A549 (cell line): ENCODE measurements around the gene ANGPTL3. TPM values are rescaled to one million over a fixed set of nuclear protein-coding genes. Genes with fewer than 3 reads are reported as not detected.

Experiments
- ATAC-seq, 2 experiments: fragments of 200-7000 bp in 1 of 2; fragments of >200 bp in 1 of 2; cut with Nextera tagmentation in 1 of 2; cut with Tn5 transposase in 1 of 2; 3 replicates each; pipeline versions ENCODE4 v1.8.0 to v1.9.1; 2018 to 2020; ENCODE audit warnings: mild to moderate bottlenecking in 1 of 2, moderate library complexity in 1 of 2
- CTCF ChIA-PET: fragments of 300-600 bp; sonication (Branson Sonifier 250); formaldehyde crosslinking; extraction: SDS; loops from one replicate; lab custom pipeline; 2021; ENCODE audit warnings: antibody characterized with exemption, inconsistent platforms; lab: Yijun Ruan, JAX
- POLR2A ChIA-PET: fragments of 350-600 bp; formaldehyde crosslinking; extraction: SDS; loops from one replicate; lab custom pipeline; 2021; ENCODE audit warnings: antibody characterized with exemption, inconsistent platforms; lab: Yijun Ruan, JAX
- DNase-seq, 2 experiments: peaks; one replicate each; pipeline versions ENCODE4 v3.0.0 to v3.0.0-alpha.2; 2011 to 2016; ENCODE audit warnings: low read depth in 1 of 2, low spot score in 1 of 2
- FAIRE-seq: peaks from 2 replicates; lab custom pipeline; 2011; peaks lifted over from hg19 to GRCh38; lab: Jason Lieb, UNC
- H3K27ac ChIP-seq, 2 experiments: fragments of >200 bp; sonication (Bioruptor Twin); formaldehyde crosslinking; 3 replicates each; pipeline ENCODE4 v1.5.1; 2016 to 2017
- H3K4me1 ChIP-seq: fragments of >200 bp; sonication (Bioruptor Twin); formaldehyde crosslinking; 3 replicates; pipeline ENCODE4 v1.6.1; 2016
- H3K4me2 ChIP-seq: fragments of >200 bp; sonication (Bioruptor Twin); formaldehyde crosslinking; 3 replicates; pipeline ENCODE4 v1.6.1; 2016
- H3K4me3 ChIP-seq: fragments of >200 bp; sonication (Bioruptor Twin); formaldehyde crosslinking; 3 replicates; pipeline ENCODE4 v1.5.1; 2016
- H3K9me3 ChIP-seq: fragments of >200 bp; sonication (Bioruptor Twin); formaldehyde crosslinking; 3 replicates; pipeline ENCODE4 v1.6.1; 2016
- CBX2 ChIP-seq: fragments of 200-600 bp; sonication (generic); IDR thresholded peaks from 2 replicates; pipeline ENCODE4 v1.6.1; 2016; ENCODE audit warnings: low read depth, mild to moderate bottlenecking, borderline replicate concordance
- CEBPB ChIP-seq, 2 experiments: fragments of >200 bp in 1 of 2; sonication (Bioruptor Twin) in 1 of 2; formaldehyde crosslinking in 1 of 2; IDR thresholded peaks; 2 replicates each; pipeline ENCODE4 v1.6.1; 2012 to 2016
- CHD4 ChIP-seq: fragments of 200-600 bp; sonication (generic); IDR thresholded peaks from 2 replicates; pipeline ENCODE4 v1.6.1; 2016; ENCODE audit warnings: antibody characterized with exemption, mild to moderate bottlenecking, borderline replicate concordance
- FOSL2 ChIP-seq, 2 experiments: fragments of 450-650 bp in 1 of 2; fragments of >200 bp in 1 of 2; sonication (Bioruptor Twin) in 1 of 2; formaldehyde crosslinking; IDR thresholded peaks; 2 replicates each; pipeline versions ENCODE4 v1.5.0 to v1.6.1; 2016 to 2020; ENCODE audit warnings: mild to moderate bottlenecking in 1 of 2, moderate library complexity in 1 of 2
- HOXA7 ChIP-seq: fragments of 250-450 bp; sonication (Bioruptor Pico); IDR thresholded peaks from 2 replicates; pipeline ENCODE4 v1.5.0; 2020; ENCODE audit warnings: mild to moderate bottlenecking, moderate library complexity
- HOXB13 ChIP-seq: fragments of 250-450 bp; sonication (Bioruptor Pico); IDR thresholded peaks from 2 replicates; pipeline ENCODE4 v1.5.0; 2020; ENCODE audit warnings: low read depth, mild to moderate bottlenecking, moderate library complexity
- JUN ChIP-seq, 2 experiments: fragments of >200 bp; sonication (Bioruptor Twin); formaldehyde crosslinking; IDR thresholded peaks; 2 replicates in 1 of 2; 3 replicates in 1 of 2; pipeline ENCODE4 v1.6.1; 2016 to 2017
- KDM1A ChIP-seq: fragments of 200-600 bp; sonication (generic); IDR thresholded peaks from 2 replicates; pipeline ENCODE4 v1.6.1; 2016; ENCODE audit warnings: low read depth, mild to moderate bottlenecking
- MAFK ChIP-seq: fragments of 450-650 bp; IDR thresholded peaks from 2 replicates; pipeline ENCODE4 v1.6.1; 2014; ENCODE audit not compliant: partially characterized antibody
- MAZ ChIP-seq: fragments of 150-350 bp; IDR thresholded peaks from 2 replicates; pipeline ENCODE4 v1.6.1; 2014; ENCODE audit warnings: antibody characterized with exemption, low read depth, low read length, borderline replicate concordance
- MYC ChIP-seq: IDR thresholded peaks from 2 replicates; pipeline ENCODE4 v1.6.1; 2012; ENCODE audit warnings: mild to moderate bottlenecking, inconsistent platforms, low read length, improper control_type of control experiment, borderline replicate concordance
- NFE2L2 ChIP-seq: fragments of 150-350 bp; conservative IDR thresholded peaks from 2 replicates; pipeline ENCODE4 v1.6.1; 2014; ENCODE audit warnings: low read length
- POLR2A ChIP-seq: IDR thresholded peaks from 2 replicates; pipeline ENCODE4 v1.6.1; 2012; ENCODE audit warnings: mild to moderate bottlenecking, low read length
- RAD21 ChIP-seq, 2 experiments: fragments of >200 bp in 1 of 2; sonication (Bioruptor Twin) in 1 of 2; formaldehyde crosslinking in 1 of 2; IDR thresholded peaks in 1 of 2; conservative IDR thresholded peaks in 1 of 2; 2 replicates in 1 of 2; 3 replicates in 1 of 2; pipeline ENCODE4 v1.6.1; 2012 to 2018; ENCODE audit warnings: inconsistent platforms in 1 of 2
- RARB ChIP-seq: fragments of 250-450 bp; sonication (Bioruptor Pico); IDR thresholded peaks from 2 replicates; pipeline ENCODE4 v1.8.0; 2021; ENCODE audit warnings: mild to moderate bottlenecking, moderate library complexity
- RCOR1 ChIP-seq: fragments of 150-350 bp; IDR thresholded peaks from 2 replicates; pipeline ENCODE4 v1.6.1; 2014; ENCODE audit warnings: antibody characterized with exemption, low read length, low read depth
- SMC3 ChIP-seq: fragments of >200 bp; sonication (Bioruptor Twin); formaldehyde crosslinking; IDR thresholded peaks from 3 replicates; pipeline ENCODE4 v1.6.1; 2018; ENCODE audit warnings: inconsistent platforms
- TP53 ChIP-seq: fragments of 250-450 bp; sonication (Bioruptor Pico); IDR thresholded peaks from 2 replicates; pipeline ENCODE4 v1.5.0; 2021; ENCODE audit warnings: mild to moderate bottlenecking, moderate library complexity
- ZFP36 ChIP-seq: fragments of 450-650 bp; IDR thresholded peaks from 2 replicates; pipeline ENCODE4 v1.6.1; 2014; ENCODE audit warnings: borderline replicate concordance; ENCODE audit not compliant: partially characterized antibody
- ZNF302 ChIP-seq: fragments of 250-450 bp; sonication (Bioruptor Pico); IDR thresholded peaks from 2 replicates; pipeline ENCODE4 v1.9.0; 2021; ENCODE audit warnings: inconsistent platforms, mild to moderate bottlenecking, moderate library complexity
- WGBS: methylation state at CpG from one replicate; pipeline ENCODE4 v1.1.6; 2017; ENCODE audit errors: missing lambda C conversion rate; 5-methylcytosine and 5-hydroxymethylcytosine counted together
- polyA plus RNA-seq, 4 experiments: library from polyadenylated mRNA; depleted of rRNA in 3 of 4; stranded (reverse); fragments of >200 nt; fragmentation: RNase III in 1 of 4; extraction: RNeasy Plus Mini Kit Qiagen cat#74134 plus additional on column Dnase treatment in 1 of 4; gene quantifications; 2 replicates in 3 of 4; 3 replicates in 1 of 4; pipeline ENCODE4 v1.2.3, GENCODE V29; 2011 to 2017
- TF ChIP-seq, protein P1 (sequence below): fragments of 150-350 bp; IDR thresholded peaks from 2 replicates; pipeline ENCODE4 v1.6.1; 2014; ENCODE audit warnings: low read depth, mild to moderate bottlenecking, low read length
- TF ChIP-seq, protein P2 (sequence below): fragments of >200 bp; sonication (Bioruptor Twin); formaldehyde crosslinking; IDR thresholded peaks from 3 replicates; pipeline ENCODE4 v1.5.1; 2016
- TF ChIP-seq, protein P3 (sequence below): IDR thresholded peaks from 2 replicates; pipeline ENCODE4 v1.6.1; 2012
- TF ChIP-seq, protein P4 (sequence below): IDR thresholded peaks from 2 replicates; pipeline ENCODE4 v1.6.1; 2012
- TF ChIP-seq, protein P5 (sequence below): fragments of >200 bp; sonication (Bioruptor Twin); formaldehyde crosslinking; IDR thresholded peaks from 2 replicates; pipeline ENCODE4 v1.6.1; 2016
- TF ChIP-seq, protein P6 (sequence below): fragments of 250-450 bp; sonication (Bioruptor Pico); IDR thresholded peaks from 2 replicates; pipeline ENCODE4 v1.5.0; 2021; ENCODE audit warnings: mild to moderate bottlenecking, moderate library complexity, borderline replicate concordance

ANGPTL3 gene
- polyA plus RNA-seq, 2 of the 4 experiments (the other 2 are of a cell fraction) = not detected

DNA sequence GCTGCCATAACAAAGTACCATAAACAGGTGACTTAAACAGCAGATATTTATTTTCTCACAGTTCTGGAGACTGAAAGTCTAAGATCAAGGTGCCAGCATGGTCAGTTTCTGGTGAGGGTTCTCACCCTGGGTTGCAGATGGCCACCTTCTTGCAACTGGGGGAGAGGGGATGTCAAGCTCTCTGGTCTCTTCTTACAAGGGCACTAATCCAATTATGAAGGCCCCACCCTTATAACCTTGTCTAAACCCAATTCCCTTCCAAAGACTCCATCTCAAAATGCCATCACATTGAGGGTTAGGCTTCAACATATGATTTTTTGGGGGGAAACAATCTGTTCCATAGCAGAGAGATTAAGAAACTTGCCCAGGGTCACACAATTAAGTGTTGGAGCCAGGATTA is 24.8 kb upstream of the ANGPTL3 start:
- H3K4me2 ChIP-seq = no peak overlapping the region
- FAIRE-seq (no peak), DNase-seq (no peak), ATAC-seq (no peak)
- TF ChIP-seq HOXA7 (CRISPR knock-in tag) = no peak
- TF ChIP-seq FOSL2 (IDR thresholded peaks at IDR 0.05) = no peak
- no peak for TF ChIP-seq FOSL2 (CRISPR knock-in tag; IDR thresholded peaks at IDR 0.05)
- TF ChIP-seq, protein P1, sequence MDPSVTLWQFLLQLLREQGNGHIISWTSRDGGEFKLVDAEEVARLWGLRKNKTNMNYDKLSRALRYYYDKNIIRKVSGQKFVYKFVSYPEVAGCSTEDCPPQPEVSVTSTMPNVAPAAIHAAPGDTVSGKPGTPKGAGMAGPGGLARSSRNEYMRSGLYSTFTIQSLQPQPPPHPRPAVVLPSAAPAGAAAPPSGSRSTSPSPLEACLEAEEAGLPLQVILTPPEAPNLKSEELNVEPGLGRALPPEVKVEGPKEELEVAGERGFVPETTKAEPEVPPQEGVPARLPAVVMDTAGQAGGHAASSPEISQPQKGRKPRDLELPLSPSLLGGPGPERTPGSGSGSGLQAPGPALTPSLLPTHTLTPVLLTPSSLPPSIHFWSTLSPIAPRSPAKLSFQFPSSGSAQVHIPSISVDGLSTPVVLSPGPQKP = no peak
- TF ChIP-seq MYC = no peak
- TF ChIP-seq, protein P2, sequence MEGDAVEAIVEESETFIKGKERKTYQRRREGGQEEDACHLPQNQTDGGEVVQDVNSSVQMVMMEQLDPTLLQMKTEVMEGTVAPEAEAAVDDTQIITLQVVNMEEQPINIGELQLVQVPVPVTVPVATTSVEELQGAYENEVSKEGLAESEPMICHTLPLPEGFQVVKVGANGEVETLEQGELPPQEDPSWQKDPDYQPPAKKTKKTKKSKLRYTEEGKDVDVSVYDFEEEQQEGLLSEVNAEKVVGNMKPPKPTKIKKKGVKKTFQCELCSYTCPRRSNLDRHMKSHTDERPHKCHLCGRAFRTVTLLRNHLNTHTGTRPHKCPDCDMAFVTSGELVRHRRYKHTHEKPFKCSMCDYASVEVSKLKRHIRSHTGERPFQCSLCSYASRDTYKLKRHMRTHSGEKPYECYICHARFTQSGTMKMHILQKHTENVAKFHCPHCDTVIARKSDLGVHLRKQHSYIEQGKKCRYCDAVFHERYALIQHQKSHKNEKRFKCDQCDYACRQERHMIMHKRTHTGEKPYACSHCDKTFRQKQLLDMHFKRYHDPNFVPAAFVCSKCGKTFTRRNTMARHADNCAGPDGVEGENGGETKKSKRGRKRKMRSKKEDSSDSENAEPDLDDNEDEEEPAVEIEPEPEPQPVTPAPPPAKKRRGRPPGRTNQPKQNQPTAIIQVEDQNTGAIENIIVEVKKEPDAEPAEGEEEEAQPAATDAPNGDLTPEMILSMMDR = no peak
- TF ChIP-seq, protein P3, sequence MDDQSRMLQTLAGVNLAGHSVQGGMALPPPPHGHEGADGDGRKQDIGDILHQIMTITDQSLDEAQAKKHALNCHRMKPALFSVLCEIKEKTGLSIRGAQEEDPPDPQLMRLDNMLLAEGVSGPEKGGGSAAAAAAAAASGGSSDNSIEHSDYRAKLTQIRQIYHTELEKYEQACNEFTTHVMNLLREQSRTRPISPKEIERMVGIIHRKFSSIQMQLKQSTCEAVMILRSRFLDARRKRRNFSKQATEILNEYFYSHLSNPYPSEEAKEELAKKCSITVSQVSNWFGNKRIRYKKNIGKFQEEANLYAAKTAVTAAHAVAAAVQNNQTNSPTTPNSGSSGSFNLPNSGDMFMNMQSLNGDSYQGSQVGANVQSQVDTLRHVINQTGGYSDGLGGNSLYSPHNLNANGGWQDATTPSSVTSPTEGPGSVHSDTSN = no peak
- no peak for TF ChIP-seq MAZ
- TF ChIP-seq, protein P4, sequence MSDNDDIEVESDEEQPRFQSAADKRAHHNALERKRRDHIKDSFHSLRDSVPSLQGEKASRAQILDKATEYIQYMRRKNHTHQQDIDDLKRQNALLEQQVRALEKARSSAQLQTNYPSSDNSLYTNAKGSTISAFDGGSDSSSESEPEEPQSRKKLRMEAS = no peak
- no peak for TF ChIP-seq MAFK
- no peak for TF ChIP-seq RAD21 (conservative IDR thresholded peaks at IDR 0.05 in 1 of 2, IDR thresholded peaks at IDR 0.05 in 1 of 2)
- TF ChIP-seq, protein P5, sequence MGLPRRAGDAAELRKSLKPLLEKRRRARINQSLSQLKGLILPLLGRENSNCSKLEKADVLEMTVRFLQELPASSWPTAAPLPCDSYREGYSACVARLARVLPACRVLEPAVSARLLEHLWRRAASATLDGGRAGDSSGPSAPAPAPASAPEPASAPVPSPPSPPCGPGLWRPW = no peak
- TF ChIP-seq ZFP36 = no peak
- no peak for TF ChIP-seq RARB (CRISPR knock-in tag)
- TF ChIP-seq RCOR1 = no peak
- TF ChIP-seq HOXB13 (CRISPR knock-in tag) = no peak
- no peak for TF ChIP-seq ZNF302
- no peak for TF ChIP-seq CHD4
- TF ChIP-seq CBX2 = no peak
- no peak for TF ChIP-seq CEBPB (IDR thresholded peaks at IDR 0.05)
- no peak for TF ChIP-seq KDM1A
- POLR2A ChIA-PET = no interaction called here
- H3K27ac ChIP-seq = no peak overlapping the region
- no peak overlapping the region for H3K4me3 ChIP-seq
- CTCF ChIA-PET = no interaction called here
- H3K9me3 ChIP-seq = no peaks in the 10 kb centered on the region
- no peaks in the 10 kb centered on the region for H3K4me1 ChIP-seq

DNA sequence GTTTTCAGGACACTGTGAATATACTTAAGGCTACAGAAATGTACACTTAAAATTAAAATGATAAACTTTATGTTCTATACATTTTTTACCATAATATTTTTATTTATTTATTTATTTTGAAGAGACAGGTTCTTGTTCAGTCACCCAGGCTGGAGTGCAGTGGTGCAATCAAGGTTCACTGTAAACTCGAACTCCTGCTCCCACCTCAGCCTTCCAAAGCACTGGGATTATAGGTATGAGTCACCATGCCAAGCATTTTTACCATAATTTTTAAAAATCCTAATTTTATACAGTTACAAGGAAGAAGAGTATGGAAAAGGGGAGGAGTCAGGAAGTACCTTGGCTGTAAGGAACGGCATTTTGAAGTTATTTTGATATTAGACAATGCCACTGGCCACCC is 23.6 kb upstream of the ANGPTL3 start:
- H3K9me3 ChIP-seq = no peaks in the 10 kb centered on the region
- CTCF ChIA-PET = no interaction called here
- ATAC-seq (no peak), FAIRE-seq (no peak), DNase-seq (no peak)
- 87% methylated on average over 2 of the region's 2 CpGs for WGBS
- no peak overlapping the region for H3K4me2 ChIP-seq
- H3K4me1 ChIP-seq = no peaks in the 10 kb centered on the region
- H3K27ac ChIP-seq = no peak overlapping the region
- H3K4me3 ChIP-seq = no peak overlapping the region
- TF ChIP-seq JUN (IDR thresholded peaks at IDR 0.05) (no peak), MAZ (no peak), TP53 (CRISPR knock-in tag) (no peak), SMC3 (no peak), POLR2A (no peak), ZNF302 (no peak), NFE2L2 (no peak)
- TF ChIP-seq, protein P6, sequence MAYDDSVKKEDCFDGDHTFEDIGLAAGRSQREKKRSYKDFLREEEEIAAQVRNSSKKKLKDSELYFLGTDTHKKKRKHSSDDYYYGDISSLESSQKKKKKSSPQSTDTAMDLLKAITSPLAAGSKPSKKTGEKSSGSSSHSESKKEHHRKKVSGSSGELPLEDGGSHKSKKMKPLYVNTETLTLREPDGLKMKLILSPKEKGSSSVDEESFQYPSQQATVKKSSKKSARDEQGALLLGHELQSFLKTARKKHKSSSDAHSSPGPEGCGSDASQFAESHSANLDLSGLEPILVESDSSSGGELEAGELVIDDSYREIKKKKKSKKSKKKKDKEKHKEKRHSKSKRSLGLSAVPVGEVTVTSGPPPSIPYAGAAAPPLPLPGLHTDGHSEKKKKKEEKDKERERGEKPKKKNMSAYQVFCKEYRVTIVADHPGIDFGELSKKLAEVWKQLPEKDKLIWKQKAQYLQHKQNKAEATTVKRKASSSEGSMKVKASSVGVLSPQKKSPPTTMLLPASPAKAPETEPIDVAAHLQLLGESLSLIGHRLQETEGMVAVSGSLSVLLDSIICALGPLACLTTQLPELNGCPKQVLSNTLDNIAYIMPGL (CRISPR knock-in tag) = no peak
- POLR2A ChIA-PET = no interaction called here
